Ectodermal cell (in vitro differentiated cells): ENCODE results near the gene ATXN7L1.

Experiments used
- H3K27ac ChIP-seq: 2 replicates; pipeline ENCODE4 v1.7.0; 2013; ENCODE audit warnings: mild to moderate bottlenecking, low read depth, low read length; ENCODE audit not compliant: insufficient read depth, poor library complexity, severe bottlenecking
- H3K27me3 ChIP-seq: 2 replicates; pipeline ENCODE4 v1.7.0; 2013; ENCODE audit warnings: mild to moderate bottlenecking, low read length; ENCODE audit not compliant: insufficient read depth, control insufficient read depth, poor library complexity, severe bottlenecking
- H3K36me3 ChIP-seq: one replicate; pipeline ENCODE4 v1.7.0; 2013; ENCODE audit warnings: low read length; ENCODE audit not compliant: control insufficient read depth, insufficient read depth
- H3K4me1 ChIP-seq: one replicate; pipeline ENCODE4 v1.7.0; 2013; ENCODE audit warnings: low read length; ENCODE audit not compliant: control insufficient read depth, insufficient read depth
- H3K4me3 ChIP-seq: 2 replicates; pipeline ENCODE4 v1.7.0; 2013; ENCODE audit warnings: low read depth, low read length, control low read depth; ENCODE audit not compliant: insufficient read depth
- H3K9me3 ChIP-seq: 2 replicates; pipeline ENCODE4 v1.7.0; 2013; ENCODE audit warnings: mild to moderate bottlenecking, low read length, moderate library complexity; ENCODE audit not compliant: control insufficient read depth
- WGBS, 2 experiments: methylation state at CpG; one replicate each; pipeline ENCODE4 v1.1.7; 2013; ENCODE audit warnings: missing lambda C conversion rate in 2 of 2; 5-methylcytosine and 5-hydroxymethylcytosine counted together

Gene ATXN7L1

DNA sequence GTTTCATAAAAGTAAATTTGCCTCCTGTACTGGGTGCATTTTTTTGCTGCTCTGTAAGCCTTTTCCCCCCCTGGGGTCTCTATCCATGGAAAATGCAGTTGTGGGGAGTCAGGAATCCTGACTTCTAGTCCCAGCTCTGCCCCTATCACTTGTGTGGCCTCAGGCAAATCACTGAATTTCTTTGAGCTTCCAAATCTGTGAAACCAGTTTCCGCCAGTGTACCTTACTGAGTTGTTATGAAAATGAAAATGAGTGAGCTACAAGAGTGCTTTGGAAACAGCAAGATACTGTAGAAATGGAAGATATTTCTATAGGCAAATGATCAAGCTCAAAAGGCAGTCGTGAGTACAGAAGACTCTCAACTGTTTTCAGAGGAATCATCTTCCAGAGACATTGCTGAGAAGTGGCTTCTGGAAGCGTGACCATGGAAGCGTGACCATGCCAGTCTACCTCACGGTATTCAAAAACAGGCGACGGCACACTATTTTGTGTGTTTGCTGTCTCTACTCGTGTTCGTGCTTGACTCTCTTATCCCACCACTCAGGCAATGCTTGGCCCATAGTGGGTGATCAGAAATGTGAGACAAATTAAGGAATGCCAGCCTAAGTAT, 107.4 kb downstream of the ATXN7L1 start:
- WGBS, 2 experiments, result 94 to 96% methylated on average over 9 of the region's 9 CpGs
- Histone ChIP-seq H3K9me3 (no peaks in the 10 kb centered on the region), H3K27ac (no peak overlapping the region), H3K4me3 (no peak overlapping the region), H3K27me3 (no peaks in the 10 kb centered on the region), H3K4me1 (peaks cover 12% of the 10 kb centered on the region), H3K36me3 (no peaks in the 10 kb centered on the region)

DNA sequence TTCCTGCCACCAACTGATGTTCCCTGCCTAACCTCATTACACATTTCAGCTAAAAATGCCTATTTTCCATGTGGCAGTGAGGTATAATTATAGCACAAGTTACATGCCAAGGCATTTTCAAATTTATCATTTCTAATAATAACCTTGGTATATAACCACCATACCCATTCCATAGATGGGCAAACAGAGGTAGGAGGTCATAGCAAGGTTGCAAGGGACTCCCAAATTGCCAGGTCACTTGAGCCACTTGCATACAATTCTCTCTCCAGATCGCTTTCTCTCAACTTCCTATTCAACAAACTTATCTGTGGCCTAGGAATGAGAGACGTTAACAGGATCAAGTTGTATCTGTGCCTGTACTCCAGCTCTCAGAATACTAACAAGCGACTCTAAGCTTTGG, 108.3 kb downstream of the ATXN7L1 start:
- Histone ChIP-seq H3K27me3 (no peaks in the 10 kb centered on the region), H3K4me1 (peaks cover 4% of the 10 kb centered on the region), H3K27ac (no peak overlapping the region), H3K36me3 (no peaks in the 10 kb centered on the region), H3K9me3 (no peaks in the 10 kb centered on the region), H3K4me3 (no peak overlapping the region)
- 97 to 98% methylated on average over 3 of the region's 3 CpGs for WGBS, 2 experiments

DNA sequence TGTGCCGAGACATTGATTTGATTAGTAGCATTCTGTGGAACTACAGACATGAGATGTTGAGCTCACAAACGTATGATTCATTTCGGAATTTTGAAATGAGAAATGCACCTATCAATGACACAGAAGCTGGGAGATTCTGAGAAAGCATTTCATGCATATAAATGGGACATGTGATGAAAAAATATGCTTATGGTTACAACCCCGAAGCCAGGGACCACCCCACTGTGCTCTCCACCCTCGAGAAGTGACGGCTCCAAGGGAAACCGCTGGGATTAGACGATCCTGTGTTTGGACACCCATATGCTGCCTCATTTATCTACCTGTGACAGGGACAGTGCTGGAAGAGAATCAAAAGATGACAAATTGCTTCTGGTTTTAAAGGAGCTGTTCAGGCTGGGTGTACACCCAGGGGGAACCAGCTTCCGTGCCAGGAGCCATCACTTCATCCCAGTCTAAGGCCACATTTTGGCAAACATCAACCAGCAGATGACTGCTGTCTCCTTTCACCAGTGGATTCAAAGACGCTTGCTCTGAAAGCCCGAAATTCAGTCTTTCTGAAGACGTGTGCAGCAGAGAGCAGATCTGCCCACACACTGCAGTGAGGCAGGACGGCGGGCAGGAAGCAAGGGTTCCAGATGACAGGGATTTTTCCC, 109.9 kb downstream of the ATXN7L1 start:
- Histone ChIP-seq H3K27me3 (no peaks in the 10 kb centered on the region), H3K4me3 (no peak overlapping the region), H3K4me1 (no peaks in the 10 kb centered on the region), H3K36me3 (no peaks in the 10 kb centered on the region), H3K27ac (no peak overlapping the region), H3K9me3 (no peaks in the 10 kb centered on the region)
- 92% methylated on average over 14 of the region's 14 CpGs for WGBS, 2 experiments

DNA sequence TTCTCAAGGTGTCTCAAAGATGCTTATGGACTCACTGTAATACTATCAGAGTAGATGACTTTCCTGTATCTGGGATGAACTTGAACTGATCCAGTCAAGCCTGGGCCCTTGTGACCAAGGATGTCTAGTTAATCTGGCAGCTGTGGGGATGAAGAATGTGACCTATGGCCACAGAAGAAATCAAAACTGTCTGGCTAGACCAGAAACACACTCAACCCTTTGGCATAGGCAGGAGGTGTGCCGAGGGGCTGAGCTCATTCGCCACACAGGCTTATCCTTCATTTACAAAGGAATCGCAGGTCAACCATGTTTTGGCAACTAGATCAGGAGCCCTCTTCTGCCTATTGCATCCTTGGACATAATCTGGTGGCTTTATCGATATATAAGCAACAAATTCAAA, 110.6 kb downstream of the ATXN7L1 start:
- Histone ChIP-seq H3K27ac (no peak overlapping the region), H3K36me3 (no peaks in the 10 kb centered on the region), H3K4me3 (no peak overlapping the region), H3K27me3 (no peaks in the 10 kb centered on the region), H3K4me1 (no peaks in the 10 kb centered on the region), H3K9me3 (no peaks in the 10 kb centered on the region)
- 96 to 97% methylated on average over 4 of the region's 4 CpGs for WGBS, 2 experiments

DNA sequence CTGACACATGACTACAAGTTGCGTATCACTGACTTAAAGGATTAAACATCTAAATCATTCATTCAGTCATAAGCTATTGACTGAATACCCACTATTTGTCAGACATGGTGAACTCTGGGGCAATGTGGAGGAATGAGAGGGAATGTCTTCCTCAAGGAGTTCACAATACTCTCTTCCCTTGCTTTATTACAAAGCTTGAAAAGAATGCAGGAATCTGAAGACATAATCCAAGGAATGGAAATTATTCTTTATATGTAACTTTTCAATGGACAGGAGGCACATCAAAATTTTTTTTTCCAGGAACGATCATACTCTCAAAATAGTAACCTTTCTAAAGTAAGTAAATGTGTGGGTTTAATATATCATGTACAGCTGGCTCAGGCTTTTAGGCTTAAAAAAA, 111.9 kb downstream of the ATXN7L1 start:
- no peaks in the 10 kb centered on the region for H3K36me3 ChIP-seq
- H3K4me3 ChIP-seq, result no peak overlapping the region
- H3K27ac ChIP-seq, result no peak overlapping the region
- 91 to 93% methylated on average over 1 of the region's 2 CpGs for WGBS, 2 experiments
- H3K27me3 ChIP-seq, result no peaks in the 10 kb centered on the region
- H3K9me3 ChIP-seq, result no peaks in the 10 kb centered on the region
- no peaks in the 10 kb centered on the region for H3K4me1 ChIP-seq

DNA sequence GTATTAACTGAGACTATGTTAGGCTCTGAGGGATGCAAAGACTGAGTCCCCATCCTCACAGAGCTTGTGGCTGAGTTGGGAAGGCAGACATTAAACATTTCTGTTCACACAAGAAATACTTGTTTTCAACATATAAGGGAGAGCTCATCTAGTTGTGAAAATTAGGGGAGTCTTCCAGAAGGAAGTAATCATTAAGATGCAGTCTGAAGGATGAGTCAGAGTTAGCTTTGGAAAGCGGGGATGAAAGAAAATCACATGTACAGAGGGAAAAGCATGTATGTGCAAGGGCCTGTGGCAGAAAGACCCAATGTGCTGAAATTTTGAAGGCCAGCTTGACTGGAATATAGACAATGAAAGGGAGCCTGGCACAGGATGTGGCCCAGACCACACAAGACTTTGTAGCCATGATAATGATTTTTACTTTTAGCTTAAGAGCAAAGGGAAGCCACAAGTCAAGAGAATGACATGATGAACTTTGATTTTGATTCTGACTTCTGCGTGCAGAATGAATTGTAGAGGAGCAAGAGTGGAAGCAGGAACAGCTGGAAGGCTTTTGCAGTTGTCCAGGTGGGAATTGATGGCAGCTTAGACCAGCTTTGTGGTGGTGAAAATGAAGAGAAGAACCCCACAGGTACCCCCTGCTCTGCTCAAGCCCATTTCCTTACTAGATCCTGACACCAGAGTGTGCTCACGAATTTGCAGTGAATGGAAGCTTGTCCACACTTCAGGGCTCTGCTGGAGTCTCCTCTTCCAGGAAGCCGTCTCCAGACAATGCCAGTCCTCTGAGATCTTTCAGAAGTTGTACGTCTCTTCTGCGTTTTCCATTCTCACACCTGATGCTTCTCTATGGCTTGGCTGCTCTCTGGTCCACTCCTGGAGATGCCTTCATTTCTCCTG, 115.6 kb downstream of the ATXN7L1 start:
- Histone ChIP-seq H3K4me1 (peaks cover 3% of the 10 kb centered on the region), H3K27me3 (no peaks in the 10 kb centered on the region), H3K4me3 (no peak overlapping the region), H3K36me3 (no peaks in the 10 kb centered on the region), H3K9me3 (no peaks in the 10 kb centered on the region), H3K27ac (no peak overlapping the region)
- 90 to 91% methylated on average over 6 of the region's 6 CpGs for WGBS, 2 experiments

DNA sequence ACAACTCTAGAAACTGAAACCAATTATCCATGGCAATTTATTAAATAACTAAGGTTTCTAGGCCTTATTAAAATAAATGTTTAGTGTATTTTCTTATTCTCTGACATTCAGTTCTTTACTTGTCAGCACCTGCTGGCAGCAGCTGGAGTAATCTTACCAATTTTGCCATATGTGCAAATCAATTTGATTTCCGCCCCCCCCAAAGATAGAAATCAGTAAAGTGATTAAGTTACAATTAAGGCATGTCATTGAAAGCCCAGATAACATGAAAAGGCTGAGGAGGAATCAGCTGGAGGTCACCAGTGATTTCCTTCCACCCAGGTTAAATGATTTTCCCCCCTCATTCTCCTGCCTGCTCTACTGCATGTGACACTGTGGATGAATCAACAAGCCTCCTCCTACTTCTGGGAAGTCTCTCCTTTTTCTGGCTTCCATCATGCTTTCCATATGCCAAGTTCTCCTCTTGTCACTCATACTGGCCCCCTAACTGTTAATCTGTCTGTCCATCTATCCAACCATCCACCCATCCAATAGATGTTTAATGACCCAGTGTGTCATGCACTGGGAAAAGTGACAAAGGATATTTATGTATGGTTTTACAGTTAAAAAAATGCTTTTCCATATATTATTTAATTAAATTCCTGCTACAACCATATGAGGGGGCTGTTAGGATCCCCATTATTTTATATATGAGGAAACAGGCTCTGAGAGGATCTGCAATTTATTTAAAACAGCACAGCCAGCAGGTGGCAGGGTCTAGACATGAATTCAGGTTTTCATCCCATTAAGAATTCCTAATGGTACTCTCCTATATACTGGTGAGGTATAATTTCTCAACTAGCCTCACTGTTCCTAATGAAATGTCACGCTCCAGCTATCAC, 116.5 kb downstream of the ATXN7L1 start:
- H3K4me1 ChIP-seq, result peaks cover 3% of the 10 kb centered on the region
- 89 to 96% methylated on average over 2 of the region's 2 CpGs for WGBS, 2 experiments
- H3K27ac ChIP-seq, result no peak overlapping the region
- no peaks in the 10 kb centered on the region for H3K9me3 ChIP-seq
- no peaks in the 10 kb centered on the region for H3K36me3 ChIP-seq
- no peaks in the 10 kb centered on the region for H3K27me3 ChIP-seq
- H3K4me3 ChIP-seq, result no peak overlapping the region

DNA sequence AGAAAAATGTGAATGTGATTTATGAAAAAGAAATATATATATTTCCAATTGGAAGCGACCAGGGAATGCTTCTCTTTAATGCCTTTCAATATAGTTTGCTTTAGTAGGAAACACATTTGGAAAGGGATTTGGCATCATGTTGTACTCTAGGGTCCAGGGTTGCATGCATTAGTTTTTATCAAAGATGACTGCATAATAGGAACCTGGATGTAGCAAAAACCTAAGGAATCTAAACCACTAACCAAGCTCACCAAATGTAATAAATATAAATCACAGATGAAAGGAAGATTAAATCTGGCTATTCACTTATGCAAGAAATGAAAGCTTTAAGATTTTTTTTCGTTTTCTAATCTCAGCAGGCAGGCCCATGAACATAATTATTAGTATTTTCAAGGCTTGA, 120.0 kb downstream of the ATXN7L1 start:
- Histone ChIP-seq H3K36me3 (no peaks in the 10 kb centered on the region), H3K9me3 (no peaks in the 10 kb centered on the region), H3K4me1 (peaks cover 3% of the 10 kb centered on the region), H3K27ac (no peak overlapping the region), H3K4me3 (no peak overlapping the region), H3K27me3 (no peaks in the 10 kb centered on the region)
- 48 to 100% methylated on average over 1 to 2 of the region's 2 CpGs for WGBS, 2 experiments

DNA sequence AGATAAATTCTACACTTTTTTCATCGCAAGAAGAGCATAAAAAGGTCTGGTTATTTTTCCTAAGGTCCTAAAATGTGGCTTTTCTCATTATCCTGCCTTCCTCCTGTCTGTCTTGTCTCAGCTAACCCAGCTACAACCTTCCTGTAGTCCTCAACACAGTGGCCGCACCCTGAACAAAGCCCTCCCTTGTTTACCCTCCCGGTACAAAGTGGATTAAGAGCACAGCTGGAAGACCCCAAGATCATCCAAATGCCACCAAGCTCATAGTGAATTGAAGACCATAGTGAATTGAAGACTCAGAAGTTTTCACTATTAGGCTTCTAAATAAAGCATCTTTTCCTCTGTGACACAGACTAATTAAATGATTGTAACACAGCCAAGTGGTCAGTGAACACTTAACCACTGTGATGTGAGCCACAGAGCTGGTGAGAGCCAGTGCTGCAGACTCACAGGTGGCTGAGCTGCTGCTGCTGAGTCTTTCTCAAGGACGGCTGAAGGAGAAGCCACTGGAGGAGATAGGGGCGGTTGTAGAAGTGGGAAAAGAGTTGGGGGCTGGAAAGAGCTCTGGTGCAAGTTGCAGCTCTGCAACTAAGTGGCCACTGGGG, 123.6 kb downstream of the ATXN7L1 start:
- Histone ChIP-seq H3K27me3 (no peaks in the 10 kb centered on the region), H3K27ac (no peak overlapping the region), H3K4me3 (no peak overlapping the region), H3K4me1 (peaks cover 4% of the 10 kb centered on the region), H3K9me3 (no peaks in the 10 kb centered on the region), H3K36me3 (no peaks in the 10 kb centered on the region)
- 54 to 55% methylated on average over 5 of the region's 5 CpGs for WGBS, 2 experiments
